ENCODE data around the gene GPALPP1.
"Not testable (repeated sequence)": the region's sequence is repeated elsewhere in the genome, so short reads cannot be mapped to it uniquely, and the experiment has no call there.

GPALPP1 gene

GRCh38 chr13:44989071-44989889 lies at the start of gene GPALPP1, which contains the start of gene NUFIP1:
Gene GPALPP1, plus strand, starts transcription at chr13:44989538. Its CDS starts 117 bp downstream, at chr13:44989655.
Gene NUFIP1, minus strand, starts transcription at chr13:44989471. Its CDS starts 35 bp downstream, at chr13:44989436.
- peak; percentile 96 for DNase-seq (ENCODE audit: low spot score)

GRCh38 chr13:44943411-44943810 lies 45.9 kb upstream of the GPALPP1 start:
- DNase-seq (ENCODE audit: low spot score), result not testable (repeated sequence)

- DNase-seq (ENCODE audit: low spot score), result no peak
These were observed 38.2 kb upstream of the GPALPP1 start for GRCh38 chr13:44951184-44951583.

- no peak for DNase-seq (ENCODE audit: low spot score)
These were observed 36.7 kb upstream of the GPALPP1 start for GRCh38 chr13:44952671-44953070.

GRCh38 chr13:44954224-44954623 lies 35.1 kb upstream of the GPALPP1 start:
- DNase-seq (ENCODE audit: low spot score), result no peak

GRCh38 chr13:44955406-44955805 lies 33.9 kb upstream of the GPALPP1 start:
- DNase-seq (ENCODE audit: low spot score), result no peak

GRCh38 chr13:44961997-44962396 lies 27.3 kb upstream of the GPALPP1 start:
- no peak for DNase-seq (ENCODE audit: low spot score)

GRCh38 chr13:44967704-44968433 lies 21.5 kb upstream of the GPALPP1 start:
- no peak for DNase-seq (ENCODE audit: low spot score)

- no peak for DNase-seq (ENCODE audit: low spot score)
These were observed 20.9 kb upstream of the GPALPP1 start for GRCh38 chr13:44968434-44968815.

GRCh38 chr13:44969551-44970484 lies 19.5 kb upstream of the GPALPP1 start:
- peak; percentile 57 for DNase-seq (ENCODE audit: low spot score)

GRCh38 chr13:44971656-44972595 lies 17.4 kb upstream of the GPALPP1 start:
- DNase-seq (ENCODE audit: low spot score), result no peak

- peak; percentile 23 for DNase-seq (ENCODE audit: low spot score)
These were observed 16.3 kb upstream of the GPALPP1 start for GRCh38 chr13:44972956-44973581.

GRCh38 chr13:44974056-44974793 lies 15.1 kb upstream of the GPALPP1 start:
- DNase-seq (ENCODE audit: low spot score), result no peak

GRCh38 chr13:44976196-44976595 lies 13.1 kb upstream of the GPALPP1 start:
- DNase-seq (ENCODE audit: low spot score), result no peak

- no peak for DNase-seq (ENCODE audit: low spot score)
These were observed 12.3 kb upstream of the GPALPP1 start for GRCh38 chr13:44976949-44977583.

- DNase-seq (ENCODE audit: low spot score), result no peak
These were observed 11.0 kb upstream of the GPALPP1 start for GRCh38 chr13:44978328-44978727.

- DNase-seq (ENCODE audit: low spot score), result peak; percentile 8
These were observed 603 bp downstream of the GPALPP1 start for GRCh38 chr13:44989941-44990340.

- no peak for DNase-seq (ENCODE audit: low spot score)
These were observed 14.1 kb downstream of the GPALPP1 start for GRCh38 chr13:45003417-45003816.

- no peak for DNase-seq (ENCODE audit: low spot score)
These were observed 14.8 kb downstream of the GPALPP1 start for GRCh38 chr13:45004096-45004495.

Data from SW480 (cell line).